C4-2B (cell line): ENCODE results near the gene OR13G1.

Experiments used
- H3K27ac ChIP-seq: fragments of 450-650 bp; 2 replicates; pipeline ENCODE4 v1.5.1; 2017
- CTCF ChIP-seq: fragments of 450-650 bp; conservative IDR thresholded peaks from 2 replicates; pipeline ENCODE4 v1.5.1; 2017; ENCODE audit warnings: mild to moderate bottlenecking
- ZFX ChIP-seq: fragments of 450-650 bp; IDR thresholded peaks from 2 replicates; pipeline ENCODE4 v1.6.1; 2017

The OR13G1 gene

GRCh38 chr1:247669225-247669624, 10.3 kb downstream of the OR13G1 start:
- no peak overlapping the region for H3K27ac ChIP-seq
- TF ChIP-seq ZFX (no peak), CTCF (no peak)

DNA sequence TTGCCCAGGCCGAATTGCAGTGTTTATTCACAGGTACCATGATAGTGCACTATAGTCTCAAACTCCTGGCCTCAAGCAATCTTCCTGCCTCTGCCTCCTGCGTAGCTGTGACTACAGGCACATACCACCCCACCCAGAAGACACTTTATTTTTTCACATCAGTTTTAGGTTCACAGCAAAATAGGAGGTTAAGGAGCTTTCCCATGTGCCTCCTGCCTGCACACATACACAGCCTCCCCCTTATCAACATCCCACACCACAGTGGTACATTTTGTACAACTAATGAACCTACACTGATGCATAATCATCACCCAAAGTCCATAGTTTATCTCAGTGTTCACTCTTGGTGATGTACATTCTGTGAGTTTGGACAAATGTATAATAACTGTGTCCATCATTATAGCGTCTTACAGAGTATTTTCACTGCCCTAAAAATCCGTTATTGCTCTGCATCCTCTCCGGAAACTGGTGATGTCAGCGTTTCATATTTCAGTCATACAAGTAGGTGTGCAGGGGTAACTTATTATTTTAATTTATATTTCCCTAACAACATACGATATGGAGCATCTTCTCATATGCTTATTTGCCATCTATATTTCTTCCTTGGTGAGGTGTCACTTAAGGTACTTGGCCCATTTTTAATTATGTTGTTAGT, 23.2 kb downstream of the OR13G1 start:
- TF ChIP-seq ZFX (no peak), CTCF (no peak)
- H3K27ac ChIP-seq: no peak overlapping the region

- no peak overlapping the region for H3K27ac ChIP-seq
- TF ChIP-seq CTCF (no peak), ZFX (no peak)
Observed at GRCh38 chr1:247653040-247653439, 26.5 kb downstream of the OR13G1 start.

- TF ChIP-seq CTCF: no peak
- TF ChIP-seq ZFX: no peak
- H3K27ac ChIP-seq: no peak overlapping the region
Observed at GRCh38 chr1:247647864-247648263, 31.7 kb downstream of the OR13G1 start.

DNA sequence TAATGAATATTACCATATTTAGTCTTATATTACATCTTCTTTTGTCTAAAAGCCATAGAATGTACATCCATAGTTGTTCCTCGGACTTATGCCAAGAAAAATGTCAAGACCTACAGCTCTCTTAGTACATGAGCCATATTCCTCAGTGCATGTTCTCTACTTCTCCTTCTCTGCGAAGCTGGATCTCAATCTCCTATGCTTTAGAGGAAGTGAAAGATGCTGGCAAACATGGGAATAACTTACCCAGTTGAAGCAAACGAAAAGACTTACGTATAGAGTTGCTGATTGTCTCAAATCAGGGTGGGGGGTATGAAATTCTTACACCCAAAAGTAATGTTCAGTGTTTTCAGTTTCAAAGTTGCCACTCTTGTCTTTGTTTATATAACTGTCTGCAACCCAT, 32.7 kb downstream of the OR13G1 start:
- no peak for TF ChIP-seq ZFX
- TF ChIP-seq CTCF: no peak
- H3K27ac ChIP-seq: no peak overlapping the region

GRCh38 chr1:247642742-247643141, 36.8 kb downstream of the OR13G1 start:
- no peak for TF ChIP-seq CTCF
- no peak for TF ChIP-seq ZFX
- H3K27ac ChIP-seq: no peak overlapping the region

- H3K27ac ChIP-seq: no peak overlapping the region; the same call in 1 of the 2 replicates
- TF ChIP-seq CTCF (no peak), ZFX (no peak)
Observed at GRCh38 chr1:247639381-247639981, 40.1 kb downstream of the OR13G1 start.
